Measurements from ENCODE around the gene EIF4H.
"Not testable (repeated sequence)": the region's sequence is repeated elsewhere in the genome, so short reads cannot be mapped to it uniquely, and the experiment has no call there.

Gene EIF4H

GRCh38 chr7:74224907-74225306 is 50.8 kb downstream of the EIF4H start:
- not testable (repeated sequence) for DNase-seq (ENCODE audit: low read depth)

- no peak for DNase-seq (ENCODE audit: low read depth)
Observed at GRCh38 chr7:74225400-74225799, 51.2 kb downstream of the EIF4H start.

- no peak for DNase-seq (ENCODE audit: low read depth)
Observed at GRCh38 chr7:74226633-74227032, 52.5 kb downstream of the EIF4H start.

GRCh38 chr7:74228951-74229900 is 55.1 kb downstream of the EIF4H start:
- DNase-seq (ENCODE audit: low read depth): no peak

GRCh38 chr7:74230446-74231231 is 56.5 kb downstream of the EIF4H start:
- DNase-seq (ENCODE audit: low read depth): no peak

GRCh38 chr7:74231232-74231590 is 57.1 kb downstream of the EIF4H start:
- no peak for DNase-seq (ENCODE audit: low read depth)

GRCh38 chr7:74233655-74234285 is 59.6 kb downstream of the EIF4H start:
- DNase-seq (ENCODE audit: low read depth): no peak

- no peak for DNase-seq (ENCODE audit: low read depth)
Observed at GRCh38 chr7:74235518-74236268, 61.5 kb downstream of the EIF4H start.

- DNase-seq (ENCODE audit: low read depth): no peak
Observed at GRCh38 chr7:74236284-74236683, 62.1 kb downstream of the EIF4H start.

- no peak for DNase-seq (ENCODE audit: low read depth)
Observed at GRCh38 chr7:74240482-74240881, 66.3 kb downstream of the EIF4H start.

- DNase-seq (ENCODE audit: low read depth): no peak
Observed at GRCh38 chr7:74242122-74242443, 67.9 kb downstream of the EIF4H start.

- DNase-seq (ENCODE audit: low read depth): no peak
Observed at GRCh38 chr7:74246497-74246896, 72.3 kb downstream of the EIF4H start.

Measured in activated T-helper 1 cell treated with Interleukin-2 at 50 U/mL for 16 hours (primary cell).